Right lobe of liver (tissue), 6 donors: ENCODE data around the gene ARHGEF16. TPM values are rescaled to one million over a fixed set of nuclear protein-coding genes. Genes with fewer than 3 reads are reported as not detected.
A peak's percentile ranks its signal among the peaks of the same experiment; 100 is the strongest.

Experiments used
- ATAC-seq, 4 donors: fragments of 200-7000 bp; cut with Tn5 transposase; one replicate each; pipeline ENCODE4 v1.9.1; 2020; ENCODE audit warnings: mild to moderate bottlenecking in 4 of 4, moderate library complexity in 4 of 4
- DNase-seq, 3 donors: peaks; one replicate each; pipeline ENCODE4 v3.0.0-alpha.2; 2020
- H3K27ac ChIP-seq, 3 donors: fragments of 200-600 bp; one replicate each; pipeline ENCODE4 v1.8.0; 2022
- H3K27me3 ChIP-seq, 2 donors: fragments of 200-600 bp; one replicate each; pipeline ENCODE4 v1.8.0; 2022
- H3K36me3 ChIP-seq, 4 donors: fragments of 200-600 bp; sonication (generic) in 1 of 4; one replicate each; pipeline versions ENCODE4 v1.5.1 to v1.8.0; 2017 to 2022; ENCODE audit warnings: control low read depth in 1 of 4
- H3K4me1 ChIP-seq, 4 donors: fragments of 200-600 bp; sonication (generic) in 1 of 4; one replicate each; pipeline versions ENCODE4 v1.5.1 to v1.8.0; 2017 to 2022; ENCODE audit warnings: control low read depth in 1 of 4
- H3K4me3 ChIP-seq, 3 donors: fragments of 200-600 bp; one replicate each; pipeline ENCODE4 v1.8.0; 2022
- H3K9me3 ChIP-seq, 4 donors: fragments of 200-600 bp; sonication (generic) in 1 of 4; one replicate each; pipeline versions ENCODE4 v1.5.1 to v1.8.0; 2017 to 2022; ENCODE audit warnings: control low read depth in 1 of 4
- POLR2A ChIP-seq: fragments of 450-650 bp; IDR thresholded peaks from one replicate; pipeline ENCODE4 v1.6.1; 2017; ENCODE audit warnings: antibody characterized with exemption, mild to moderate bottlenecking
- WGBS: methylation state at CpG from one replicate; pipeline ENCODE4 v1.1.6; 2018; ENCODE audit warnings: low coverage, low lambda C conversion rate; ENCODE audit not compliant: insufficient coverage; ENCODE audit errors: missing lambda C conversion rate; 5-methylcytosine and 5-hydroxymethylcytosine counted together
- intact Hi-C, 2 donors: fragments of 100-400 bp; cut with DNase I; formaldehyde crosslinking; loops; one replicate each; pipeline versions ENCODE4 v1.11.2 to v1.14.1; 2022
- total RNA-seq, 6 experiments: library from RNA; depleted of rRNA in 2 of 6; stranded (reverse); fragments of >200 nt in 2 of 6; fragmentation: NEBNext Ultra II Directional in 3 of 6; extraction: Animal tissue kit (Norgen Biotek cat#: 25700) in 3 of 6; gene quantifications; one replicate each; pipeline versions ENCODE4 v1.1.0 to v1.2.4, GENCODE V29; 2016 to 2023
- TF ChIP-seq, protein P1 (sequence below), 4 donors: fragments of 200-600 bp in 3 of 4; fragments of 450-650 bp in 1 of 4; IDR thresholded peaks; one replicate each; pipeline versions ENCODE4 v1.5.1 to v1.8.0; 2016 to 2022; ENCODE audit warnings: antibody characterized with exemption in 4 of 4, mild to moderate bottlenecking in 2 of 4
- donor health status: DM: no; HTN: yes; CAD: no.
- donor health status: DM: no; HTN: no; CAD: no.
- donor health status: DM: no; HTN: no; CAD: no.
- donor health status: DM: no; HTN: yes; CAD: no.
- donor health status: DM: no; HTN: yes; CAD: no.

The ARHGEF16 gene
- total RNA-seq, 6 experiments from 2014 or later, result 2.1 to 16.3 (median 7.5) TPM

DNA sequence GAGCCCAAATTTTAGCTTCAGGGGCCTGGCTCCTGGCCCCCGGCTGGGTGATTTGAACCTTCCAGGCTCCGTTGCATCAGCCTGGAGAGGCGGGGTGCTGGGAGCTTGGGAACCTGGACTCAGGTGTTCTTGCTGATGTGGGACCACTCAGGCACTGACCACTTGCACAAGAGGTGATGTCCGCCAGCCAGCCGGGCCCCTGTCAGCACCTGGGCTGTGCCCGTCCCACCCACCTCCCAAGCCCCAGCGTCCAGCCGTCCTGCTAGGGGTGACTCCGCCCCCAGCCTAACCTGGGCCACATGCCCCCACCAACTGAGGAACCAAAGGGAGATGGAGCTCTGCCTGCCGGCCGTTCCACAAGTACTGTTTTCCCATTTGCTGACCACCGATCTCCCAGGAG is 47.4 kb upstream of the ARHGEF16 start:
- Histone ChIP-seq H3K4me1 (no peaks in the 10 kb centered on the region), H3K27me3 (no peaks in the 10 kb centered on the region), H3K9me3 (no peaks in the 10 kb centered on the region), H3K4me3 (no peak overlapping the region), H3K27ac (no peak overlapping the region), H3K36me3 (no peaks in the 10 kb centered on the region)
- WGBS, result 80% methylated on average over 1 of the region's 12 CpGs
- ATAC-seq, result no peak
- TF ChIP-seq POLR2A, result no peak
- TF ChIP-seq, protein P1, sequence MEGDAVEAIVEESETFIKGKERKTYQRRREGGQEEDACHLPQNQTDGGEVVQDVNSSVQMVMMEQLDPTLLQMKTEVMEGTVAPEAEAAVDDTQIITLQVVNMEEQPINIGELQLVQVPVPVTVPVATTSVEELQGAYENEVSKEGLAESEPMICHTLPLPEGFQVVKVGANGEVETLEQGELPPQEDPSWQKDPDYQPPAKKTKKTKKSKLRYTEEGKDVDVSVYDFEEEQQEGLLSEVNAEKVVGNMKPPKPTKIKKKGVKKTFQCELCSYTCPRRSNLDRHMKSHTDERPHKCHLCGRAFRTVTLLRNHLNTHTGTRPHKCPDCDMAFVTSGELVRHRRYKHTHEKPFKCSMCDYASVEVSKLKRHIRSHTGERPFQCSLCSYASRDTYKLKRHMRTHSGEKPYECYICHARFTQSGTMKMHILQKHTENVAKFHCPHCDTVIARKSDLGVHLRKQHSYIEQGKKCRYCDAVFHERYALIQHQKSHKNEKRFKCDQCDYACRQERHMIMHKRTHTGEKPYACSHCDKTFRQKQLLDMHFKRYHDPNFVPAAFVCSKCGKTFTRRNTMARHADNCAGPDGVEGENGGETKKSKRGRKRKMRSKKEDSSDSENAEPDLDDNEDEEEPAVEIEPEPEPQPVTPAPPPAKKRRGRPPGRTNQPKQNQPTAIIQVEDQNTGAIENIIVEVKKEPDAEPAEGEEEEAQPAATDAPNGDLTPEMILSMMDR (IDR thresholded peaks at IDR 0.05), result no peak
- DNase-seq, result no peak
- intact Hi-C loops, result no loop called here

DNA sequence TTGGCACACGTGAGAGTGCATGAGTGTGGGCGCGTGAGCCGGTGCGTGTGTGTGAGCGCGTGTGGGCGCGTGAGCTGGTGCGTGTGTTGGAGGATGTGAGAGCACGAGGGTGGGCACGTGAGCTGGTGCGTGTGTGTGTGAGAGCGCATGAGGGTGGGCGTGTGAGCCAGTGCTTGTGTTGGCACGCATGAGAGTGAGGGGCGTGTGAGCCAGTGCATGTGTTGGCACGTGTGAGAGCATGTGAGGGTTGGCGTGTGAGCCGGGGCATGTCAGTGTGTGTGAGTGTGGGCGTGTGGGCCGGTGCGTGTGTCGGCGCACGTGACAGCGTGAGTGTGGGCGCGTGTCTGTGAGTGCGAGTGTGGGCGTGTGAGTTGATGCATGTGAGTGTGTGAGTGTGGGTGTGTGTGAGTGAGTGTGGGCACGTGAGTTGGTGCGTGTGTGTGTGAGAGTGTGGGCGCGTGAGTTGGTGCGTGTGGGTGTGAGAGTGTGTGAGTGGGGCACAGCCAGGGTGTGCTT is 45.7 kb upstream of the ARHGEF16 start:
- Histone ChIP-seq H3K27me3 (no peaks in the 10 kb centered on the region), H3K27ac (no peak overlapping the region), H3K4me1 (no peaks in the 10 kb centered on the region), H3K36me3 (no peaks in the 10 kb centered on the region), H3K4me3 (no peak overlapping the region), H3K9me3 (no peaks in the 10 kb centered on the region)
- DNase-seq (no peak), ATAC-seq (no peak)
- 89% methylated on average over 35 of the region's 36 CpGs for WGBS
- TF ChIP-seq, protein P1 (IDR thresholded peaks at IDR 0.05), result no peak
- no peak for TF ChIP-seq POLR2A
- intact Hi-C loops, result no loop called here

DNA sequence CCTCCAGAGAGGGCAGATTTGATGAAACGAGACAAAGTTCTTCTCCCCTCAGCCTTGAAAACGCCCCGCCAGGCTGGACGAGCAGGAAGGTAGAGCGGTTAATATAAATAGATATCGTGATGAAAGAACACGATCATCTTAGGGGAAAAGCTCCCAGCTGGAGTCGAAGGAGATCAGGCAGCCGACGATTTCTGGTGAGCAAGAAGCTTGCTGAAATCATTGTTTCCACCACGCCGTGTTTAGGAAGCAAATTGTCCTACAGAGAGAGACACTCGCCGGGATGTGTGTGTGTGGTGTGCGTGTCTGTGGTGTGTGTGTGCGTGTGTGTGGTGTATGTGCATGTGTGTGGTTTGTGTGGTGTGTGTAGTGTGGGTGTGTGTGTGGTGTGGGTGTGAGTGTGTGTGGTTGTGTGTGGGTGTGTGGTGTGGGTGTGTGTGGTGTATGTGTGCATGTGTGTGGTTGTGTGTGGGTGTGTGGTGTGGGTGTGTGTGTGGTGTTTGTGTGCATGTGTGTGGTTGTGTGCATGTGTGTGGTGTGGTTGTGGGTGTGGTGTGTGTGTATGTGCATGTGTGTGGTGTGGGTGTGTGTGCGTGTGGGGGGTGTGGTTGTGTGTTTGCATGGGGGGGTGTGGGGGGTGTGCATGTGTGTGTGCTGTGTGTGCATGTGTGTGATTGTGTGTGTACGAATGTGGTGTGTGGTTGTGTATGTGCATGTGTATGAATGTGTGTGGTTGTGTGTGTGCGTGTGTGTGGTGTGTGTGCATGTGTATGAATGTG is 44.9 kb upstream of the ARHGEF16 start:
- H3K27me3 ChIP-seq, result no peaks in the 10 kb centered on the region
- ATAC-seq (no peak), DNase-seq (no peak)
- no peak overlapping the region for H3K27ac ChIP-seq
- H3K9me3 ChIP-seq, result no peaks in the 10 kb centered on the region
- H3K36me3 ChIP-seq, result no peaks in the 10 kb centered on the region
- no peaks in the 10 kb centered on the region for H3K4me1 ChIP-seq
- 66% methylated on average over 19 of the region's 19 CpGs for WGBS
- TF ChIP-seq, protein P1 (IDR thresholded peaks at IDR 0.05), result no peak
- TF ChIP-seq POLR2A, result no peak
- intact Hi-C loops, result loop anchor here in 1 of 2 donors (5.0 kb wide), 1 partner anchor 392 kb away; no protein-coding TSS in a partner anchor
- no peak overlapping the region for H3K4me3 ChIP-seq

DNA sequence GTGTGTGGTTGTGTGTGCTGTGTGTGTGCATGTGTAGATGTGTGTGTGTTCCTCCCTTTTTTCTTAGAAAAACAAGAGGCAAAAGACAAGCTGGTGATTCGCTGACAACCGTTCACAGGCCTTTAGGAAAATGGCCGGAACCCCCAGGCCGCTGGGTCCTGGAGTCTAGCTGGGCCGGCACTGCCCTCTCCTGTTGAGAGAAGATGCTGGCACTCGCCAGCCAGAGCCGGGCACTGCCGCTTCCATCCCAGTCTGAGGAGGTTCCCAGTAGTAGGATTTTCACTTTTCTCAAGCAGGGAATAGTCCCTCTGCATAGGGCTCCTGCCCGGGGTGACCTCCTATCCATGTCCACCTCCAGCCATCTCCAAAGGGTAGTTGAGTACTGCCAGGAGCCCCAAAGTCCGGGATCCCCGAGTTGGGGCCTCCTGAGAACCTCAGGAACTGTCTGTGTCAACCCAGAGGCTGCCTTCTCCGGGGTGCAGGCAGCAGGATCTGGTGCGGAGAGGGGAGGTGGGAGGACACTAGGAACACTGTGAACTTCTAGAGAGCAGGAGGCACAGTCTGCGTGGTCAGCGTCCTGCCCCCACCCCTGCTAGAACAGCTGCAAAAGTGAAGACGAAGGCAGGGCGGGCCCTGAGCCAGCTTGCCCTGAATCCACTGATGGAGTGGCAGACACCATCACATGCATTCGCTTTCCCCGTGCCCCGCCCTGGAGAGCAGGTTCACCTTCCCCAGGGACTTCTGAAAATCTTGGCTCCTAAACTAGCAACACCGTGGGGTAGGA is 44.1 kb upstream of the ARHGEF16 start:
- ATAC-seq, result peak; percentile 28 to 71 (median 49)

More for the DNA sequence above, 44.1 kb upstream of the ARHGEF16 start:
- no peaks in the 10 kb centered on the region for H3K4me1 ChIP-seq
- no peak for TF ChIP-seq POLR2A
- TF ChIP-seq, protein P1 (IDR thresholded peaks at IDR 0.05), result peak; percentile 27 to 46 (median 40)
- H3K27me3 ChIP-seq, result no peaks in the 10 kb centered on the region
- peak in 1 of 3 donors; percentile 44 for DNase-seq
- H3K27ac ChIP-seq, result no peak overlapping the region
- H3K9me3 ChIP-seq, result no peaks in the 10 kb centered on the region
- H3K36me3 ChIP-seq, result no peaks in the 10 kb centered on the region
- 45% methylated on average over 4 of the region's 21 CpGs for WGBS
- no peak overlapping the region for H3K4me3 ChIP-seq
- intact Hi-C loops, result loop anchor here in 1 of 2 donors (5.0 kb wide), 1 partner anchor 393 kb away; no protein-coding TSS in a partner anchor
